ENCODE measurements around the gene ALDH1A2. TPM values are rescaled to one million over a fixed set of nuclear protein-coding genes. Genes with fewer than 3 reads are reported as not detected.

Gene ALDH1A2
- total and polyA plus RNA-seq, 5 donors = 14.7 to 71.0 (median 60.2) TPM

GRCh38 chr15:57994221-57995049 lies 71.1 kb downstream of the ALDH1A2 start:
- 85% methylated on average over 3 of the region's 3 CpGs for WGBS
- H3K27me3 ChIP-seq (ENCODE audit: control insufficient read depth, insufficient read depth) = no peaks in the 10 kb centered on the region
- no peaks in the 10 kb centered on the region for H3K4me1 ChIP-seq (ENCODE audit: control insufficient read depth, insufficient read depth, low read length)
- H3K4me3 ChIP-seq (ENCODE audit: low read length) = no peak overlapping the region
- no peak for ATAC-seq
- H3K9me3 ChIP-seq (ENCODE audit: control insufficient read depth, low read length) = no peaks in the 10 kb centered on the region
- no peak overlapping the region for H3K27ac ChIP-seq (ENCODE audit: low read length)
- intact Hi-C loops (cut with DNase I) = no loop called here
- DNase-seq = no peak

GRCh38 chr15:57993409-57994145 lies 71.9 kb downstream of the ALDH1A2 start:
- no peak overlapping the region for H3K4me3 ChIP-seq (ENCODE audit: low read length)
- DNase-seq (no peak), ATAC-seq (no peak)
- intact Hi-C loops (cut with DNase I) = no loop called here
- no peak overlapping the region for H3K27ac ChIP-seq (ENCODE audit: low read length)
- H3K9me3 ChIP-seq (ENCODE audit: control insufficient read depth, low read length) = no peaks in the 10 kb centered on the region
- H3K27me3 ChIP-seq (ENCODE audit: control insufficient read depth, insufficient read depth) = no peaks in the 10 kb centered on the region
- no peaks in the 10 kb centered on the region for H3K4me1 ChIP-seq (ENCODE audit: control insufficient read depth, insufficient read depth, low read length)
- WGBS = 67% methylated on average over 3 of the region's 3 CpGs

- H3K27ac ChIP-seq (ENCODE audit: low read length) = no peak overlapping the region
- no peak for DNase-seq
- no peak overlapping the region for H3K4me3 ChIP-seq (ENCODE audit: low read length)
- ATAC-seq = peak in 1 of 2 donors; percentile 32
- no peaks in the 10 kb centered on the region for H3K9me3 ChIP-seq (ENCODE audit: control insufficient read depth, low read length)
- intact Hi-C loops (cut with DNase I) = no loop called here
- H3K27me3 ChIP-seq (ENCODE audit: control insufficient read depth, insufficient read depth) = no peaks in the 10 kb centered on the region
- WGBS = 61% methylated on average over 6 of the region's 6 CpGs
- H3K4me1 ChIP-seq (ENCODE audit: control insufficient read depth, insufficient read depth, low read length) = no peaks in the 10 kb centered on the region
These were observed 72.7 kb downstream of the ALDH1A2 start for GRCh38 chr15:57992761-57993355.

- Histone ChIP-seq H3K4me1 (ENCODE audit: control insufficient read depth, insufficient read depth, low read length) (peaks cover 2% of the 10 kb centered on the region), H3K27me3 (ENCODE audit: control insufficient read depth, insufficient read depth) (no peaks in the 10 kb centered on the region), H3K27ac (ENCODE audit: low read length) (no peak overlapping the region), H3K4me3 (ENCODE audit: low read length) (no peak overlapping the region), H3K9me3 (ENCODE audit: control insufficient read depth, low read length) (no peaks in the 10 kb centered on the region)
- intact Hi-C loops (cut with DNase I) = no loop called here
- no peak for DNase-seq
- peak; percentile 46 to 67 for ATAC-seq
- WGBS = 43% methylated on average over 3 of the region's 3 CpGs
These were observed 92.0 kb downstream of the ALDH1A2 start for GRCh38 chr15:57973534-57973933.

GRCh38 chr15:57972864-57973263 lies 92.6 kb downstream of the ALDH1A2 start:
- WGBS = 37% methylated on average over 2 of the region's 2 CpGs
- ATAC-seq = no peak
- Histone ChIP-seq H3K9me3 (ENCODE audit: control insufficient read depth, low read length) (no peaks in the 10 kb centered on the region), H3K4me3 (ENCODE audit: low read length) (no peak overlapping the region), H3K27ac (ENCODE audit: low read length) (no peak overlapping the region), H3K4me1 (ENCODE audit: control insufficient read depth, insufficient read depth, low read length) (peaks cover 2% of the 10 kb centered on the region), H3K27me3 (ENCODE audit: control insufficient read depth, insufficient read depth) (no peaks in the 10 kb centered on the region)
- intact Hi-C loops (cut with DNase I) = no loop called here
- no peak for DNase-seq

GRCh38 chr15:57969996-57970395 lies 95.5 kb downstream of the ALDH1A2 start:
- DNase-seq (no peak), ATAC-seq (no peak)
- Histone ChIP-seq H3K9me3 (ENCODE audit: control insufficient read depth, low read length) (no peaks in the 10 kb centered on the region), H3K4me3 (ENCODE audit: low read length) (no peak overlapping the region), H3K27ac (ENCODE audit: low read length) (no peak overlapping the region), H3K4me1 (ENCODE audit: control insufficient read depth, insufficient read depth, low read length) (peaks cover 5% of the 10 kb centered on the region), H3K27me3 (ENCODE audit: control insufficient read depth, insufficient read depth) (no peaks in the 10 kb centered on the region)
- intact Hi-C loops (cut with DNase I) = no loop called here

- peaks cover 5% of the 10 kb centered on the region for H3K4me1 ChIP-seq (ENCODE audit: control insufficient read depth, insufficient read depth, low read length)
- DNase-seq (no peak), ATAC-seq (no peak)
- no peak overlapping the region for H3K4me3 ChIP-seq (ENCODE audit: low read length)
- WGBS = 78% methylated on average over 5 of the region's 5 CpGs
- H3K27ac ChIP-seq (ENCODE audit: low read length) = no peak overlapping the region
- no peaks in the 10 kb centered on the region for H3K27me3 ChIP-seq (ENCODE audit: control insufficient read depth, insufficient read depth)
- H3K9me3 ChIP-seq (ENCODE audit: control insufficient read depth, low read length) = no peaks in the 10 kb centered on the region
- intact Hi-C loops (cut with DNase I) = no loop called here
These were observed 96.2 kb downstream of the ALDH1A2 start for GRCh38 chr15:57969355-57969754.

- Histone ChIP-seq H3K4me1 (ENCODE audit: control insufficient read depth, insufficient read depth, low read length) (peaks cover 4% of the 10 kb centered on the region), H3K9me3 (ENCODE audit: control insufficient read depth, low read length) (no peaks in the 10 kb centered on the region), H3K4me3 (ENCODE audit: low read length) (no peak overlapping the region), H3K27me3 (ENCODE audit: control insufficient read depth, insufficient read depth) (no peaks in the 10 kb centered on the region), H3K27ac (ENCODE audit: low read length) (no peak overlapping the region)
- ATAC-seq (peak in 1 of 2 donors; percentile 51), DNase-seq (no peak)
- 73% methylated on average over 4 of the region's 4 CpGs for WGBS
- intact Hi-C loops (cut with DNase I) = no loop called here
These were observed 102.6 kb downstream of the ALDH1A2 start for GRCh38 chr15:57962887-57963286.

- intact Hi-C loops (cut with DNase I) = no loop called here
- H3K4me1 ChIP-seq (ENCODE audit: control insufficient read depth, insufficient read depth, low read length) = peaks cover 4% of the 10 kb centered on the region
- H3K9me3 ChIP-seq (ENCODE audit: control insufficient read depth, low read length) = no peaks in the 10 kb centered on the region
- no peaks in the 10 kb centered on the region for H3K27me3 ChIP-seq (ENCODE audit: control insufficient read depth, insufficient read depth)
- 45% methylated on average over 4 of the region's 4 CpGs for WGBS
- no peak overlapping the region for H3K4me3 ChIP-seq (ENCODE audit: low read length)
- no peak overlapping the region for H3K27ac ChIP-seq (ENCODE audit: low read length)
- ATAC-seq = peak; percentile 39 to 52
- peak in 1 of 3 donors; percentile 76 for DNase-seq
These were observed 103.6 kb downstream of the ALDH1A2 start for GRCh38 chr15:57961919-57962318.

- 96% methylated on average over 5 of the region's 5 CpGs for WGBS
- Histone ChIP-seq H3K9me3 (ENCODE audit: control insufficient read depth, low read length) (no peaks in the 10 kb centered on the region), H3K4me3 (ENCODE audit: low read length) (no peak overlapping the region), H3K4me1 (ENCODE audit: control insufficient read depth, insufficient read depth, low read length) (peaks cover 5% of the 10 kb centered on the region), H3K27ac (ENCODE audit: low read length) (no peak overlapping the region), H3K27me3 (ENCODE audit: control insufficient read depth, insufficient read depth) (no peaks in the 10 kb centered on the region)
- intact Hi-C loops (cut with DNase I) = no loop called here
- ATAC-seq = no peak
- no peak for DNase-seq
These were observed 108.4 kb downstream of the ALDH1A2 start for GRCh38 chr15:57957113-57957512.

- Histone ChIP-seq H3K4me3 (ENCODE audit: low read length) (no peak overlapping the region), H3K27ac (ENCODE audit: low read length) (no peak overlapping the region), H3K9me3 (ENCODE audit: control insufficient read depth, low read length) (no peaks in the 10 kb centered on the region), H3K27me3 (ENCODE audit: control insufficient read depth, insufficient read depth) (no peaks in the 10 kb centered on the region), H3K4me1 (ENCODE audit: control insufficient read depth, insufficient read depth, low read length) (peaks cover 6% of the 10 kb centered on the region)
- DNase-seq (no peak), ATAC-seq (peak; percentile 25 to 32)
- 62% methylated on average over 2 of the region's 2 CpGs for WGBS
- intact Hi-C loops (cut with DNase I) = no loop called here
These were observed 111.6 kb downstream of the ALDH1A2 start for GRCh38 chr15:57953874-57954273.

All from right cardiac atrium (tissue), 5 donors.